PFSK-1 (cell line): Measurements from ENCODE around the gene KRT26.

ENCODE experiments used
- FOXP2 ChIP-seq: optimal IDR thresholded peaks from 2 replicates; pipeline ENCODE3; 2011; ENCODE audit warnings: borderline replicate concordance, control low read depth, inconsistent platforms; ENCODE audit not compliant: insufficient read depth; ENCODE audit errors: extremely low read length, extremely low read depth
- POLR2AphosphoS5 ChIP-seq: IDR thresholded peaks from 2 replicates; pipeline ENCODE4 v1.6.1; 2012; ENCODE audit warnings: low read depth, mild to moderate bottlenecking, control low read depth, low read length, moderate library complexity
- REST ChIP-seq, 2 experiments: IDR thresholded peaks; 2 replicates each; pipeline versions ENCODE4 v1.6.1 to v1.8.0; 2011 to 2012; ENCODE audit warnings: low read depth in 2 of 2, low read length in 2 of 2, control low read depth in 1 of 2, inconsistent platforms in 1 of 2, mild to moderate bottlenecking in 1 of 2, moderate library complexity in 1 of 2; ENCODE audit not compliant: insufficient read depth in 1 of 2
- SIN3A ChIP-seq: IDR thresholded peaks from 2 replicates; pipeline ENCODE4 v1.6.1; 2012; ENCODE audit warnings: mild to moderate bottlenecking, low read length, moderate library complexity, borderline replicate concordance; ENCODE audit not compliant: insufficient read depth
- TAF1 ChIP-seq: IDR thresholded peaks from 2 replicates; pipeline ENCODE4 v1.6.1; 2012; ENCODE audit warnings: low read length, control low read depth, borderline replicate concordance; ENCODE audit not compliant: insufficient read depth

DNA sequence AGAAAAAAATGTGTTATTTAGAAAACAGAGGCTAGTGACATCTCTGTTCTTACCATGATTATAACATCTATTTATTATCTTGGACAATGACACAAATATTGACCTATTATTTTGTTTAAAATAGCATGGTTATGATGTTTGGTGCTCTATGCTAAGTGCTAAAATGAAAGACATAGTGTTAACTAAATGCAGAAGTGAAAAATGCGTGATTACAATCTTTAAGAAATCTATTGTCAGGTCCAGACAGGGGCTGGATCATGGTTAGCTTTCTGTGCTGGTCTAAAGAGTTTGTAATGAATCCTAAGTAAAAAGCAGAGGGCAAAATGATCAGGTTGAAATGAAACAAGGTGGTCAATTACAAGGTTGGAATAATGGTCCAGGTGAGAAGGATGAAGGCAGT is 28.4 kb upstream of the KRT26 start:
- TF ChIP-seq REST (IDR thresholded peaks at IDR 0.05; ENCODE audit: insufficient read depth in 1 of 2, low read depth in 2 of 2, low read length in 2 of 2) (no peak), TAF1 (no peak), SIN3A (no peak), POLR2AphosphoS5 (no peak), FOXP2 (no peak)
